ENCODE results near the gene NPDC1.
"Not testable (repeated sequence)": the region's sequence is repeated elsewhere in the genome, so short reads cannot be mapped to it uniquely, and the experiment has no call there.

The NPDC1 gene

DNA sequence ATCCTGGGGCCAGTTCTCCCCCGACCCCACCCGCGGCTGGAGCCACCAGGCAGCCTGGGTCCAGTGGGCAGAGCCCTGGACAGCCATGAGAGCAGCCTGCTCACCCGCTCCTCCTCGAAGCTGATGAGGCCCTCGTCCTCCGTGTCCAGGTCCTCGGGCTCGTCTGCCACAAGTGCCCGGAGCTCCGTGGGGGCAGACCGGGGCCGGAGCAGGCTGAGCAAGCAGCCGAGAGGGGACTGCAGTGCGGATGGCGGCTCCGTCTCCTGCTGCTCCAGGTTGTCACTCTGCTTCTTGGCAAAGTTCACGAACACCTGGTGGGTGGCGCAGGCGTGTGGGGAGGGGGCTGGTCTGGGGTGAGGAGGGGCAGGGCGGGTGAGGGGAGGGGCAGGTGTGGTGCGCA, 37.7 kb downstream of the NPDC1 start:
- TF ChIP-seq, protein P1, sequence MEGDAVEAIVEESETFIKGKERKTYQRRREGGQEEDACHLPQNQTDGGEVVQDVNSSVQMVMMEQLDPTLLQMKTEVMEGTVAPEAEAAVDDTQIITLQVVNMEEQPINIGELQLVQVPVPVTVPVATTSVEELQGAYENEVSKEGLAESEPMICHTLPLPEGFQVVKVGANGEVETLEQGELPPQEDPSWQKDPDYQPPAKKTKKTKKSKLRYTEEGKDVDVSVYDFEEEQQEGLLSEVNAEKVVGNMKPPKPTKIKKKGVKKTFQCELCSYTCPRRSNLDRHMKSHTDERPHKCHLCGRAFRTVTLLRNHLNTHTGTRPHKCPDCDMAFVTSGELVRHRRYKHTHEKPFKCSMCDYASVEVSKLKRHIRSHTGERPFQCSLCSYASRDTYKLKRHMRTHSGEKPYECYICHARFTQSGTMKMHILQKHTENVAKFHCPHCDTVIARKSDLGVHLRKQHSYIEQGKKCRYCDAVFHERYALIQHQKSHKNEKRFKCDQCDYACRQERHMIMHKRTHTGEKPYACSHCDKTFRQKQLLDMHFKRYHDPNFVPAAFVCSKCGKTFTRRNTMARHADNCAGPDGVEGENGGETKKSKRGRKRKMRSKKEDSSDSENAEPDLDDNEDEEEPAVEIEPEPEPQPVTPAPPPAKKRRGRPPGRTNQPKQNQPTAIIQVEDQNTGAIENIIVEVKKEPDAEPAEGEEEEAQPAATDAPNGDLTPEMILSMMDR (IDR thresholded peaks at IDR 0.05; ENCODE audit: insufficient read depth, low read length, poor library complexity, severe bottlenecking) = no peak
- H3K36me3 ChIP-seq (ENCODE audit: control insufficient read depth, insufficient read depth, low read length) = no peaks in the 10 kb centered on the region
- H3K27me3 ChIP-seq (replicated peaks; ENCODE audit: control insufficient read depth, insufficient read depth, low read length) = no peaks in the 10 kb centered on the region
- no peak overlapping the region for H3K4me3 ChIP-seq (replicated peaks; ENCODE audit: low read depth, low read length)
- no peak for DNase-seq (ENCODE audit: extremely low read depth, insufficient read length)

DNA sequence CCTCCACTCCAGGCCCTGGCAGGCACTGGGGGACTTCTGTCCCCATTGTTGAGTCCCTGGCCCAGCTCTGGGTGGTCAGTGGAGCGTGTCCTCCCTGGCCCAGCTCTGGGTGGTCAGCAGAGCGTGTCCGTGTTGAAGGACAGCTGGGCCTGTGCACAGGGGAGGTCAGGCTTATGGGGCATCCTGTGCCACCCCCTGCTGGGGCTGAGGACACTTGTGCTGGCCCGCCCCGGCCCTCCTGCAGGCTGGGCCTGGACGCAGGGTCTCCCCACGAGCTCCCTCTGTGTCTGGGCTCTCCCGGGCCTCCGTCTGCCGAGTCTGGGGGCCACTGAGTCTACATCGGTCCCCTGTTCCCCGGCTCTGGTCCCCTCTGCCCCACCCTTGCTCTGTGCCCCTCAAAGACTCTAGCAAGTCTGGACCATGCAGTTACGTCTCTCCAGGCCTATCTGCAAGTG, 38.1 kb downstream of the NPDC1 start:
- TF ChIP-seq, protein P1 (IDR thresholded peaks at IDR 0.05; ENCODE audit: insufficient read depth, low read length, poor library complexity, severe bottlenecking) = no peak

DNA sequence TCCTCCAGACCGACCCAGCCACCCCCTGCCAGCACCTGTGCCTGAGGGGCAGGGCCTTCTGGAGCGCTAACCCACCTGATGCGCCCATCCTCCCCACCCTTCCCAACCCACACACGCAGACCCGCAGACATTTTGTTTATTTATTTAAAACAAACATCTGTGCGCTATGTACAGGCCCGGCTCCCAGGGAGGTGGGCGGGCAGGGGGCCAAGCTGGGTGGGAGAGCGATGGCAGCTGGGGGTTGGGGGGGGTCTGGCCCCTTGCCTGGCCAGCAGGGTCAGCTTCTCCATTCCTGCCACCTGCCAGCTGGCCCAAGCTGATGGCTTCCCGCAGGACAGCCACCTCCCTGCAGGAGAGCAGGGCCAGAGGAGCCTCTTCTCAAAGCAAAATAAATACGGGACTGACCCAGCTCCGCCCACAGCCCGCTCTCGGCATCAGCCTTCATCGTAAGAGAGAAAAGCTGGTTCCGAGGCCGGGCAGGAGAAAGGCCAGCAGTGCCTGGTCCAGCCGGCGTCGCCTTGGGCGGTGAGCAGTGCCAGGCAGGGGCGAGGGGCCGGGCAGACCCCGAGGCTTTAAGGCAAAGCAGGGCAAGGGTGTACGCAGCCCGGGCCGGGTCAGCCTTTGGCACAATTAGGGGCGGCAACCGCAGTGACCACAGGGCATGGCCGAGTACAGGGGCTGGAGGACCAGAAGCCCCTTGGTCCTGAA, 38.7 kb downstream of the NPDC1 start:
- no peak for DNase-seq (ENCODE audit: extremely low read depth, insufficient read length)
- TF ChIP-seq, protein P1 (IDR thresholded peaks at IDR 0.05; ENCODE audit: insufficient read depth, low read length, poor library complexity, severe bottlenecking) = no peak
- no peaks in the 10 kb centered on the region for H3K36me3 ChIP-seq (ENCODE audit: control insufficient read depth, insufficient read depth, low read length)
- H3K27me3 ChIP-seq (replicated peaks; ENCODE audit: control insufficient read depth, insufficient read depth, low read length) = no peaks in the 10 kb centered on the region
- H3K4me3 ChIP-seq (replicated peaks; ENCODE audit: low read depth, low read length) = no peak overlapping the region

More for the DNA sequence above, 38.1 kb downstream of the NPDC1 start:
- Histone ChIP-seq H3K4me3 (replicated peaks; ENCODE audit: low read depth, low read length) (no peak overlapping the region), H3K27me3 (replicated peaks; ENCODE audit: control insufficient read depth, insufficient read depth, low read length) (no peaks in the 10 kb centered on the region), H3K36me3 (ENCODE audit: control insufficient read depth, insufficient read depth, low read length) (no peaks in the 10 kb centered on the region)
- no peak for DNase-seq (ENCODE audit: extremely low read depth, insufficient read length)

DNA sequence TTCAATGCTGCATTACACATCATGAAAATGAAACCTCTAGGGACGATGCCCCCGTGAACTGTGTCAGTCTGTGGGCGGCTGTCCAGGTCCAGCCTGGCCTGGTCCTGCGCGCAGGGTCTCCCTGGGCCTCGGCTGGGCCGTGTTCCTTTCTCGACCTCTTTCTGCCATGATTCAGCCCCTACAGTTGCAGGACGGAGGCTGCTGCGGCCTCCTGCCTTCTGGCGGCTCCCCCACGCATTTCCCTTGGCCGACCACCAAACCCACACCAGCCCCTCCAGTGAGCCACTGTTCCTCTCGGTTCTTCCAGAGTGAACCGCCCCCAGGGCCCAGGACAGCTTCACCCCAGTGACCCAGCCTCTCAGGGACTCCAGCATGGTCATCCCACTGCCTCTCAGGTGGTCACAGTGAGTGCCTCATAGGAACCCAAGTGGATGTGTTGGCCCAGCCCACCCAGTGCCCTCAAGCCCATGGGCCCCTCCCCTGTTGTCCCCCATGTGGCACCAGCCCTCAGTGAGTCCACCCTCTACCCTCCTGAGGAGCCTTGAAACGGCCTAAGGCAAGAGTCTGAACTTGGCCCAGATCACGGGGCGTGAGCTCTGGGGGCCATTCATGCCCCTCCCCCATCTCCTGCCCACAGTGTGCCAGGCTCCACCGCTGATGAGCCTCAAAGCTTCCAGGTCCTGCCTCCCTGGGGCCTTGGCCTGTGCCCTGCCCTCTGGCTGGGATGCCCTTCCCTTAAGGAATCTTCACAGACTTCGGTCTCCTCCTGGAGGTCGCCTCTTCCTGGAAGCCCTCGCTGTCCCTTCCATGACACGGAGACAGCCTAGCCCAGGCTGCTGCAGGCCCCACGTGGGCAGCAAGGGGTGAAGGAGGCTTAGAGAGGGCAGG, 39.6 kb downstream of the NPDC1 start:
- H3K27me3 ChIP-seq (replicated peaks; ENCODE audit: control insufficient read depth, insufficient read depth, low read length) = no peaks in the 10 kb centered on the region; the same call in 1 of the 2 replicates
- H3K36me3 ChIP-seq (ENCODE audit: control insufficient read depth, insufficient read depth, low read length) = no peaks in the 10 kb centered on the region
- TF ChIP-seq, protein P1 (IDR thresholded peaks at IDR 0.05; ENCODE audit: insufficient read depth, low read length, poor library complexity, severe bottlenecking) = no peak
- no peak overlapping the region for H3K4me3 ChIP-seq (replicated peaks; ENCODE audit: low read depth, low read length)
- DNase-seq (ENCODE audit: extremely low read depth, insufficient read length) = no peak

DNA sequence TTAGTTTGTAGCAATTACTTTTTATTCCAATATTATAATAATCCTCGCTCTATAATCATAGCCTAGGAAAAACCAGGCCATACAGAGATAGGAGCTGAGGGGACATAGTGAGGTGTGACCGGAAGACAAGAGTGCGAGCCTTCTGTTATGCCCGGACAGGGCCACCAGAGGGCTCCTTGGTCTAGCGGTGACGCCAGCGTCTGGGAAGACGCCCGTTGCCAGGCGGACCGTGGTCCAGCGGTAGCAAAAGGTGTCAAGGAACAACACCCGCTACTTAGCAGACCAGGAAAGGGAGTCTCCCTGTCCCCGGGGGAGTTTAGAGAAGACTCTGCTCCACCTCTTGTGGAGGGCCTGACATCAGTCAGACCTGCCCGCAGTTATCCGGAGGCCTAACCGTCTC, 41.7 kb downstream of the NPDC1 start:
- not testable (repeated sequence) for DNase-seq (ENCODE audit: extremely low read depth, insufficient read length); H3K27me3 ChIP-seq (replicated peaks; ENCODE audit: control insufficient read depth, insufficient read depth, low read length); H3K36me3 ChIP-seq (ENCODE audit: control insufficient read depth, insufficient read depth, low read length); H3K4me3 ChIP-seq (replicated peaks; ENCODE audit: low read depth, low read length)
- TF ChIP-seq, protein P1 (IDR thresholded peaks at IDR 0.05; ENCODE audit: insufficient read depth, low read length, poor library complexity, severe bottlenecking) = peak; percentile 37
